ENCODE data around the gene MAP2K5. TPM values are rescaled to one million over a fixed set of nuclear protein-coding genes. Genes with fewer than 3 reads are reported as not detected.

The MAP2K5 gene
- total RNA-seq, 1 donor from 2014 or later, result 26.7 TPM

DNA sequence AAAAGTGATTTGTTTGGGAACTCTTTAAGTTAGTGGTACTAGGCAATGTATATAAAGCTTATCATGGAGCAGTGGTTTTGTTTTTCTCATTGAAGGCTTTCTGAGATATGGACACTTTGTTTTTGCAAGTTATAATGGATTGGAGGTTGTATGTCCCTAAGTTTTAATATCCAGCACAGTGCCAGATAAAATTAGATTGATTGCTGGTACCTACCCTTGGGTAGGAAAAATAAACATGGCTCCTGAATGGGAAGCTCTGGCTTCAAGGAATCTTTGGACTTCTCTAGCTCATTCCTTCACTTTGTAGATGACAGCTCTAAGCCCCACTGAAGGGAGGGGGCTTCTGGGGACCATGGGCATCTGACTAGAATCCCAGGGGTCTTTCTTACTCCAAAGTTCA lies 201.1 kb downstream of the MAP2K5 start:
- Mint-ChIP-seq H3K4me3 (no peak overlapping the region), H3K27ac (no peak overlapping the region), H3K27me3 (no peaks in the 10 kb centered on the region), H3K4me1 (peaks cover 5% of the 10 kb centered on the region), H3K36me3 (ENCODE audit: low read depth) (peaks cover 2% of the 10 kb centered on the region), H3K9me3 (no peaks in the 10 kb centered on the region)
- DNase-seq (no peak), ATAC-seq (ENCODE audit: low read depth) (no peak)
- intact Hi-C loops (cut with micrococcal nuclease), result no loop called here
- ChIA-PET CTCF (no interaction called here), POLR2A (no interaction called here)
- TF ChIP-seq, protein P1, sequence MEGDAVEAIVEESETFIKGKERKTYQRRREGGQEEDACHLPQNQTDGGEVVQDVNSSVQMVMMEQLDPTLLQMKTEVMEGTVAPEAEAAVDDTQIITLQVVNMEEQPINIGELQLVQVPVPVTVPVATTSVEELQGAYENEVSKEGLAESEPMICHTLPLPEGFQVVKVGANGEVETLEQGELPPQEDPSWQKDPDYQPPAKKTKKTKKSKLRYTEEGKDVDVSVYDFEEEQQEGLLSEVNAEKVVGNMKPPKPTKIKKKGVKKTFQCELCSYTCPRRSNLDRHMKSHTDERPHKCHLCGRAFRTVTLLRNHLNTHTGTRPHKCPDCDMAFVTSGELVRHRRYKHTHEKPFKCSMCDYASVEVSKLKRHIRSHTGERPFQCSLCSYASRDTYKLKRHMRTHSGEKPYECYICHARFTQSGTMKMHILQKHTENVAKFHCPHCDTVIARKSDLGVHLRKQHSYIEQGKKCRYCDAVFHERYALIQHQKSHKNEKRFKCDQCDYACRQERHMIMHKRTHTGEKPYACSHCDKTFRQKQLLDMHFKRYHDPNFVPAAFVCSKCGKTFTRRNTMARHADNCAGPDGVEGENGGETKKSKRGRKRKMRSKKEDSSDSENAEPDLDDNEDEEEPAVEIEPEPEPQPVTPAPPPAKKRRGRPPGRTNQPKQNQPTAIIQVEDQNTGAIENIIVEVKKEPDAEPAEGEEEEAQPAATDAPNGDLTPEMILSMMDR (IDR thresholded peaks at IDR 0.05), result no peak

DNA sequence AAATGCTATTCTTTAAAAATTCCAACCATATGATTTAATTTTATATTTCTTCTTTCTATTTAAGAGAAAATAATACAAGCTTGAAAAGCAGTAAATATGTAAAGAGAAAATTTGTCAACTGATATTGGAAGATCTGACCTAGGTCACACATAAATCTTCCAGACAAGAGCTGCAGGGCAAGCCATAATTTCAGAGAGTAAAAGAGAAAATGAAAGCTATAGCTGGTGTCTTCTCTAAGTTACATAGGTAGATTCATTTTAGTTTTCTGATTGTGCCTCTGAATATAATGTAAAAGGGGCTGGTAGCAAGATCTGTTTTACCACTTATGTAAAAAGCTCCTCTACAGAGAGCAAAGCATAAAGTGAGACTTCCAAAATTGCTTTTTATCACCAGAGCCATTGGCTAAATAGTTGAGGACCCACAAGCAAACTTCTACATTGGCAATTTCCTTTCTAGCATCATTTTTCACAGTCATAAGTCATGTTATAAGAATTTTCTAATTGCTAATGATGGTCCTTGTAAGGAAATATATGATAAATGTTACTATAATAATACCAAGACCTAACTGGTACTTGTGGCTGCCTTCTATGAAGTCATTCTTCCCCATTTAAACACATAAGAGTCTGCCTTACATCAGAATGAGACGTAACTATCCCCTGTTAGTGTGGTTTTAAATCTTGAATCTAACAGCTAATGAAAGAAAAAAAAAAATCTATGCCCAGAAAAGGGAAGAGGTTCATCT lies 202.0 kb downstream of the MAP2K5 start:
- Mint-ChIP-seq H3K4me3 (no peak overlapping the region), H3K27ac (no peak overlapping the region), H3K27me3 (no peaks in the 10 kb centered on the region), H3K36me3 (ENCODE audit: low read depth) (peaks cover 8% of the 10 kb centered on the region), H3K9me3 (no peaks in the 10 kb centered on the region), H3K4me1 (peaks cover 5% of the 10 kb centered on the region)
- intact Hi-C loops (cut with micrococcal nuclease), result no loop called here
- POLR2A ChIA-PET, result no interaction called here
- CTCF ChIA-PET, result no interaction called here
- ATAC-seq (ENCODE audit: low read depth), result no peak
- TF ChIP-seq, protein P1 (IDR thresholded peaks at IDR 0.05), result no peak
- no peak for DNase-seq

DNA sequence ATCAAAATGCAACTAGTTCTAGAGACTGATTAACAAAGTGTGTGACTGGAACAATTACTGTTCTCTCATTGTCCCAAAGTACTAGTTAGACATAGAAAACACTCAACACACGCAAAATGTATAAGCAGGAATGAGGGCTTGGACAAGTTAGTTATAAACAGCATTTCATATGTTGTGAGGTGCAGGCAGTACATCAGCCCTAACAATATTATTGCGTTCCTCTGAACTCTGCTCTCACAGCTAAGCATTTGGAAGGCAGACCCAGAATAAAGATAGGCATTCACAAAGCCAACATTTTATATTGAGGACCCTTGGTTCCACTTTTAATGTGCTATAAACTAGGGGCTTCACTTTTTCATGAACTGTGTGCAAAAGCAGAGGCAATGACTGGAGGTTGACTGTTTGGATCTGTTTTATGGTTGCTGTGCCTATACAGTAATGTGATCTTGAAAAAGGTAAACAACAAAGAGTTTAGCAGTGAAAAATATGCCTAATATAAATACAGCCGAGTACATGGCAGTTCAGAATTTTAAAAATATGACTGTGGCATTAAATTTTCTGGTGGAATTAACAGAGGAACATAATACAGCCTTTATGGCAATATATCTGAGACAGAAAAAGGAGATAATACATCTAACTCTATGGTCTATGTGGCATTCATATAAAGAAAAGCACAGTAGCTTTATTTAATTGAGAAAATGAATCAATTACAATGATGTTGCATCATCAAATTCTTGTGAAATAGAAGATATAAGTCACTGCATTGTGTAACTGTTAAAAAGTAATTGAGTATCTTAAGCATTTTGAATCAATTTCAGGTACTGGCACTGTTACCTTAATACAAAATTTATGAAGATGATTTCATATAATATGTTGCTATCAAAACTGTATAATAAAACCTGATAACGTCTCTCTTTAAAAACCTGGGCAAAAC lies 202.8 kb downstream of the MAP2K5 start:
- Mint-ChIP-seq H3K36me3 (ENCODE audit: low read depth) (peaks cover 8% of the 10 kb centered on the region), H3K27me3 (no peaks in the 10 kb centered on the region), H3K4me3 (no peak overlapping the region), H3K27ac (no peak overlapping the region), H3K4me1 (peaks cover 5% of the 10 kb centered on the region), H3K9me3 (no peaks in the 10 kb centered on the region)
- POLR2A ChIA-PET, result no interaction called here
- CTCF ChIA-PET, result no interaction called here
- DNase-seq (no peak), ATAC-seq (ENCODE audit: low read depth) (no peak)
- TF ChIP-seq, protein P1 (IDR thresholded peaks at IDR 0.05), result no peak
- intact Hi-C loops (cut with micrococcal nuclease), result no loop called here

DNA sequence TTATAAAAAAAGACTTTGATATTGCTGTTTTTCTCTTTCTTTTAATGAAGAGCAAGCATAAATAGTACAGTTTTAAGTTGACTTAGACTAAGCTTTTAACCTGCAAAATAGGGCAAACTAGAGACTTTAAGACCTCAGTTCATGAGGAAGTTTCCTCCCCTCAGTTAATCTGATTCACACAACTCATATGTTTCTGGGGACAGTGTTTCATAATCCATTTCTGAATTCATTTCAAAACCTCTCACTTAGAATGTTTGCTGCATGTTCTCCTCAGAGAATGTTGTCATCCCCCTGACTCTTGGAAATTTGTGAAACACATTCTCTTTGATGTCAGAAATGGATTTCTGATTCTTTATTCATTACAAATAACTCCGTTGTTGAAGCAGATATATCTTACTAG lies 203.5 kb downstream of the MAP2K5 start:
- POLR2A ChIA-PET, result no interaction called here
- H3K4me1 Mint-ChIP-seq, result peaks cover 5% of the 10 kb centered on the region
- H3K4me3 Mint-ChIP-seq, result no peak overlapping the region

DNA sequence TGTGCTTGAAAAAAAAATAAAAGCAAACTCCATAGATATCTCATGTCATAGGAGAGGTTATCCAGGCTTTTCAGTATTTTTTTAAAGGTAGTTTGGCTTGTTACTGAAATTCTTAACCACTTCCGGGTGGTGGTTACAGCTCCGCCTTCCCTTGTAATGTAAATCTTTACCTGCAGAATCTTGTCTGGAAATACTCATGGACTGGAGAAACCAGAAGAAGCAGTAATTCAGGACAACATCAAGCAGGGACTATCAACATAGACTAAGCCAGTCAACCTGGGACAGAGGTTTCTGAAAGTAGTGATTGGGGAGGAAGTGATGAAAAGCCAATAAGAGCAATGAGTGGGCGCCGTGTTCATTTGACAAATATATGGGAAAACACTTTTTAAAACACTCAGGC lies 203.9 kb downstream of the MAP2K5 start:
- DNase-seq, result no peak
- CTCF ChIA-PET, result no interaction called here

More for the DNA sequence above, 203.5 kb downstream of the MAP2K5 start:
- no peak for ATAC-seq (ENCODE audit: low read depth)
- H3K27me3 Mint-ChIP-seq, result no peaks in the 10 kb centered on the region
- no peak for DNase-seq
- H3K36me3 Mint-ChIP-seq (ENCODE audit: low read depth), result peaks cover 8% of the 10 kb centered on the region
- CTCF ChIA-PET, result no interaction called here
- intact Hi-C loops (cut with micrococcal nuclease), result no loop called here
- TF ChIP-seq, protein P1 (IDR thresholded peaks at IDR 0.05), result no peak
- no peaks in the 10 kb centered on the region for H3K9me3 Mint-ChIP-seq
- no peak overlapping the region for H3K27ac Mint-ChIP-seq

More for the DNA sequence above, 203.9 kb downstream of the MAP2K5 start:
- Mint-ChIP-seq H3K9me3 (no peaks in the 10 kb centered on the region), H3K4me1 (peaks cover 5% of the 10 kb centered on the region), H3K36me3 (ENCODE audit: low read depth) (peaks cover 8% of the 10 kb centered on the region), H3K4me3 (no peak overlapping the region), H3K27me3 (no peaks in the 10 kb centered on the region), H3K27ac (no peak overlapping the region)
- ATAC-seq (ENCODE audit: low read depth), result no peak
- TF ChIP-seq, protein P1 (IDR thresholded peaks at IDR 0.05), result no peak
- POLR2A ChIA-PET, result no interaction called here
- intact Hi-C loops (cut with micrococcal nuclease), result no loop called here
